Muscle of leg (tissue), 16 donors: ENCODE data around the gene CLDN5. TPM values are rescaled to one million over a fixed set of nuclear protein-coding genes. Genes with fewer than 3 reads are reported as not detected.

Experiments used
- DNase-seq: peaks from one replicate; pipeline ENCODE4 v3.0.0; 2013
- H3K27ac ChIP-seq: one replicate; pipeline ENCODE4 v1.5.1; 2013; ENCODE audit warnings: mild to moderate bottlenecking, low read length, control low read depth
- H3K27me3 ChIP-seq: one replicate; pipeline ENCODE4 v1.6.1; 2013; ENCODE audit warnings: low read length; ENCODE audit not compliant: control insufficient read depth, insufficient read depth
- H3K36me3 ChIP-seq: one replicate; pipeline ENCODE4 v1.6.1; 2013; ENCODE audit warnings: low read length; ENCODE audit not compliant: control insufficient read depth, insufficient read depth
- H3K4me1 ChIP-seq: one replicate; pipeline ENCODE4 v1.6.1; 2013; ENCODE audit warnings: low read length; ENCODE audit not compliant: control insufficient read depth, insufficient read depth
- H3K4me3 ChIP-seq: one replicate; pipeline ENCODE4 v1.5.1; 2013; ENCODE audit warnings: low read length, control low read depth
- H3K9me3 ChIP-seq: replicated peaks from 2 replicates; pipeline ENCODE4 v1.6.1; 2013; ENCODE audit warnings: low read depth, low read length; ENCODE audit not compliant: control insufficient read depth
- WGBS: methylation state at CpG from one replicate; pipeline ENCODE4 v1.1.5; 2013; ENCODE audit warnings: missing lambda C conversion rate; ENCODE audit not compliant: insufficient coverage; 5-methylcytosine and 5-hydroxymethylcytosine counted together
- long read RNA-seq, 11 donors: transcript quantifications; one replicate each; lab custom pipeline, GENCODE V29; 2026
- polyA plus RNA-seq, 8 donors: library from polyadenylated mRNA; unstranded; fragments of 120-200 nt; gene quantifications; one replicate each; pipeline versions ENCODE4 v1.2.1 to v1.2.3, GENCODE V29; 2013; ENCODE audit warnings: inconsistent platforms in 1 of 8, low replicate concordance in 1 of 8; ENCODE audit not compliant: insufficient read length in 8 of 8, insufficient read depth in 1 of 8
- total RNA-seq: library from RNA; stranded (reverse); fragments of 120-200 nt; gene quantifications from one replicate; pipeline ENCODE4 v1.2.4, GENCODE V29; 2013

Gene CLDN5, protein sequence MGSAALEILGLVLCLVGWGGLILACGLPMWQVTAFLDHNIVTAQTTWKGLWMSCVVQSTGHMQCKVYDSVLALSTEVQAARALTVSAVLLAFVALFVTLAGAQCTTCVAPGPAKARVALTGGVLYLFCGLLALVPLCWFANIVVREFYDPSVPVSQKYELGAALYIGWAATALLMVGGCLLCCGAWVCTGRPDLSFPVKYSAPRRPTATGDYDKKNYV
- total RNA-seq (50.8 TPM), polyA plus RNA-seq (10 to 100 TPM; 34.8 to 78.1 (median 52.1) TPM)
- long read RNA-seq, donor 1, transcript CLDN5-201 (1 exons, 2,357 nt), result major isoform, 60 of 62 reads
- long read RNA-seq, donor 1, partial matches to known transcripts, result 0 of 62 reads
- long read RNA-seq, donor 1, other reads (novel, unspliced or antisense), result 0 of 62 reads
- long read RNA-seq, donor 2, transcript CLDN5-201 (1 exons, 2,357 nt), result major isoform, 5 of 5 reads
- long read RNA-seq, donor 2, partial matches to known transcripts, result 0 of 5 reads
- long read RNA-seq, donor 2, other reads (novel, unspliced or antisense), result 0 of 5 reads
- long read RNA-seq, donor 3, transcript CLDN5-201 (1 exons, 2,357 nt), result major isoform, 130 of 130 reads
- long read RNA-seq, donor 3, partial matches to known transcripts, result 0 of 130 reads
- long read RNA-seq, donor 3, other reads (novel, unspliced or antisense), result 0 of 130 reads
- long read RNA-seq, donor 4, transcript CLDN5-201 (1 exons, 2,357 nt), result major isoform, 80 of 81 reads
- long read RNA-seq, donor 4, partial matches to known transcripts, result 0 of 81 reads
- long read RNA-seq, donor 4, other reads (novel, unspliced or antisense), result 0 of 81 reads
- long read RNA-seq, donor 5, transcript CLDN5-201 (1 exons, 2,357 nt), result major isoform, 256 of 260 reads
- long read RNA-seq, donor 5, partial matches to known transcripts, result 0 of 260 reads
- long read RNA-seq, donor 5, other reads (novel, unspliced or antisense), result 0 of 260 reads
- long read RNA-seq, donor 6, transcript CLDN5-201 (1 exons, 2,357 nt), result major isoform, 118 of 120 reads
- long read RNA-seq, donor 6, partial matches to known transcripts, result 0 of 120 reads
- long read RNA-seq, donor 6, other reads (novel, unspliced or antisense), result 0 of 120 reads
- long read RNA-seq, donor 7, transcript CLDN5-201 (1 exons, 2,357 nt), result major isoform, 99 of 99 reads
- long read RNA-seq, donor 7, partial matches to known transcripts, result 0 of 99 reads
- long read RNA-seq, donor 7, other reads (novel, unspliced or antisense), result 0 of 99 reads
- long read RNA-seq, donor 8, transcript CLDN5-201 (1 exons, 2,357 nt), result major isoform, 92 of 95 reads
- long read RNA-seq, donor 8, partial matches to known transcripts, result 0 of 95 reads
- long read RNA-seq, donor 8, other reads (novel, unspliced or antisense), result 0 of 95 reads
- long read RNA-seq, donor 9, transcript CLDN5-201 (1 exons, 2,357 nt), result major isoform, 76 of 76 reads
- long read RNA-seq, donor 9, partial matches to known transcripts, result 0 of 76 reads
- long read RNA-seq, donor 9, other reads (novel, unspliced or antisense), result 0 of 76 reads
- long read RNA-seq, donor 10, transcript CLDN5-201 (1 exons, 2,357 nt), result major isoform, 85 of 87 reads
- long read RNA-seq, donor 10, partial matches to known transcripts, result 0 of 87 reads
- long read RNA-seq, donor 10, other reads (novel, unspliced or antisense), result 0 of 87 reads
- long read RNA-seq, donor 11, transcript CLDN5-201 (1 exons, 2,357 nt), result major isoform, 56 of 57 reads
- long read RNA-seq, donor 11, partial matches to known transcripts, result 0 of 57 reads
- long read RNA-seq, donor 11, other reads (novel, unspliced or antisense), result 0 of 57 reads

GRCh38 chr22:19524170-19525115 lies at the start of gene CLDN5:
TSS of gene CLDN5 (minus strand) at chr22:19524410. CDS start at chr22:19524255, 155 bp downstream.
- DNase-seq, result peak; percentile 73
- Histone ChIP-seq H3K27me3 (peaks cover 31% of the 10 kb centered on the region), H3K4me1 (peaks cover 76% of the 10 kb centered on the region), H3K9me3 (no peaks in the 10 kb centered on the region), H3K27ac (peak within 1 kb of the TSS; percentile 82), H3K36me3 (peaks cover 3% of the 10 kb centered on the region), H3K4me3 (peak within 1 kb of the TSS; percentile 45)
- 2% methylated on average over 69 of the region's 69 CpGs for WGBS

DNA sequence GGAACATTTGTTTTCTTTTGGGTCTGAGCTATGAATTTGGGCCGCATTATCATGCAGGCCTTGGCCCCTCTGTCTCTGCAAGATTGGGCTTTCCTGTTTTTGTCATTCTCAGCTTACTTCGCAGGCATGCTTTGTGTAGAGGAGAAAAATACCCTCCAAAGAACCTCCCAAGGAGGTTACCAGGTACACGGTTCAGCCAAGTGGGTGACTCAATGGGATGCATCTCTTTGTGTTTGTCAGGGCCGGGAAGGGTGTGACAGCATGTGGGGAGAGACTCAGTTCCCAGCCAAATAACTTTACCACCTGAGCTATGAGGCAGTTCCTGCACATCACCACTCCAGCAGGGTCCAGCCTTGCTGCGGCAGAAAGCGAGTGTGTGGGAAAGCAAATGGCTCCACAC lies 47.8 kb upstream of the CLDN5 start:
- Histone ChIP-seq H3K27me3 (peaks cover 5% of the 10 kb centered on the region), H3K9me3 (no peaks in the 10 kb centered on the region), H3K4me1 (peaks cover 12% of the 10 kb centered on the region), H3K4me3 (no peak overlapping the region), H3K27ac (peak overlapping the region; percentile 13), H3K36me3 (no peaks in the 10 kb centered on the region)
- WGBS, result no CpG with 5 or more reads among the region's 6 CpGs
- no peak for DNase-seq

- H3K27ac ChIP-seq, result peak overlapping the region; percentile 13
- DNase-seq, result no peak
- H3K27me3 ChIP-seq, result peaks cover 5% of the 10 kb centered on the region
- no peaks in the 10 kb centered on the region for H3K9me3 ChIP-seq
- WGBS, result 72% methylated on average over 3 of the region's 5 CpGs
- H3K4me1 ChIP-seq, result peaks cover 11% of the 10 kb centered on the region
- no peaks in the 10 kb centered on the region for H3K36me3 ChIP-seq
- H3K4me3 ChIP-seq, result no peak overlapping the region
Observed at GRCh38 chr22:19571207-19571795, 47.1 kb upstream of the CLDN5 start.

DNA sequence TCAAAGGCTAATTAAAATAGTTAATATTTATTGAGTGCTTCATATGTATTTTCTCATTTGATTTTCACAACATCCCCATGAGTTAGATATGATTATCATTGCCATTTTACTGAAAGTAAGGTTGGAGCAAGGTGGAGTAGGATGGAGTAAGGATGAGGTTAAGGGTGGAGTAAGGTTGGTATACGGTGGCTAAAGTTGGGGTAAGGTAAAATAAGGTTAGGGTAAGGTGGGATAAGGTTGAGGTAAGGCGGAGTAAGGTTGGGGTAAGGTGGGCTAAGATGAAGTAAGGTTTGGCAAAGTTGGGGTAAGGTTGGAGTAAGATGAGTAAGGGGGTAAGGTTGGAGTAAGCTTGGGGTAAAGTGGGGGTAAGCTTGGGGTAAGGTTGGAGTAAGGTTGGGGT lies 45.8 kb upstream of the CLDN5 start:
- DNase-seq, result no peak
- H3K27ac ChIP-seq, result no peak overlapping the region
- H3K9me3 ChIP-seq, result no peaks in the 10 kb centered on the region
- H3K27me3 ChIP-seq, result peaks cover 5% of the 10 kb centered on the region
- WGBS, result 74% methylated on average over 2 of the region's 2 CpGs
- H3K4me3 ChIP-seq, result no peak overlapping the region
- H3K4me1 ChIP-seq, result peaks cover 11% of the 10 kb centered on the region
- no peaks in the 10 kb centered on the region for H3K36me3 ChIP-seq

- peaks cover 5% of the 10 kb centered on the region for H3K27me3 ChIP-seq
- no peaks in the 10 kb centered on the region for H3K9me3 ChIP-seq
- H3K27ac ChIP-seq, result no peak overlapping the region
- no peak overlapping the region for H3K4me3 ChIP-seq
- H3K4me1 ChIP-seq, result peaks cover 11% of the 10 kb centered on the region
- no CpG with 5 or more reads among the region's 1 CpG for WGBS
- DNase-seq, result no peak
- no peaks in the 10 kb centered on the region for H3K36me3 ChIP-seq
Observed at GRCh38 chr22:19569276-19569640, 45.0 kb upstream of the CLDN5 start.

DNA sequence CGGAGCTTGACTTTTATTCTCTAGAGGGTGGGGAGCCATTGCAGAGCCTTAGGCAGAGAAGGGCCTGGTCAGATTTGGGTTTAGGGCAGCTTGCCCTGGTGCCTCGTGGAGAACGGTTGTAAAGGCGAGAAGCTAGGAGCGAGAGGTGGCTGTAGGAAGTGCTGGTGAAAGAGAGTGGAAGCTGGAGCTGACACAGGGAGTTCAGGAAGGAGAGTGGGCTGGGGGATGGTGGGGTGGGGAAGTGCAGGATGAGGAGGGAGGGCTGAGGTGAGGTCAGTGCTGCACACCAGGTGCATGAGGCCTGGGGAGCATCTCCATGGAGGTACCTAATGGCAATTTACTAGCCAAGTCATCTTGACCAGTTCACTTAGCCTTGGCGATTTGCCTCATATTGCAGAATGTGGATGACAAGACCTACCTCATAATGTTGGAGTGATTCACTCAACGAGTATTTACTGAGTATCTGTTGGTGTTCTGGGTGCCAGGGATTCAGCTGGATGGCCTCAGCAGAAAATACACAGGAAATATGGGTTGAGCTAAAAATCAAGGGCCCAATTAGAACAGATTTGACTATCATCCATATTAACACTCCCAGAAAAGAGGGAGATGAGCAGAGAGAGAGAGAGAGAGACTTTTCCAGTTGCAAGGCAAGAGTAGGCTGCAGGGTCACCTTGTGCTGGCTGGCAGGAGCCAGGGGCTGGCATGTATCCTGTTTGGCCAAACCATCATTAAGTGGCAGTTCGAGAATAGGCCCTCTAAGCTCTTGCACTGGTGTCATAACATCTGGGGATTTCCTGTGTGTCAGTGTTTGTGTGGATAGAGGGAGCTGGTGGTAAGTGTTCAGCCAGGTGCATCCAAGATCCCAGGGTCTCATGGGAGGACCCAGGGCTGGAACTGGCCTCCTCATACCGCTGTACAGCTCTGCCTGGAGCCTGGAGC lies 44.4 kb upstream of the CLDN5 start:
- Histone ChIP-seq H3K27ac (no peak overlapping the region), H3K4me1 (peaks cover 11% of the 10 kb centered on the region), H3K9me3 (no peaks in the 10 kb centered on the region), H3K27me3 (peaks cover 5% of the 10 kb centered on the region), H3K4me3 (no peak overlapping the region), H3K36me3 (no peaks in the 10 kb centered on the region)
- 53% methylated on average over 7 of the region's 9 CpGs for WGBS
- no peak for DNase-seq

DNA sequence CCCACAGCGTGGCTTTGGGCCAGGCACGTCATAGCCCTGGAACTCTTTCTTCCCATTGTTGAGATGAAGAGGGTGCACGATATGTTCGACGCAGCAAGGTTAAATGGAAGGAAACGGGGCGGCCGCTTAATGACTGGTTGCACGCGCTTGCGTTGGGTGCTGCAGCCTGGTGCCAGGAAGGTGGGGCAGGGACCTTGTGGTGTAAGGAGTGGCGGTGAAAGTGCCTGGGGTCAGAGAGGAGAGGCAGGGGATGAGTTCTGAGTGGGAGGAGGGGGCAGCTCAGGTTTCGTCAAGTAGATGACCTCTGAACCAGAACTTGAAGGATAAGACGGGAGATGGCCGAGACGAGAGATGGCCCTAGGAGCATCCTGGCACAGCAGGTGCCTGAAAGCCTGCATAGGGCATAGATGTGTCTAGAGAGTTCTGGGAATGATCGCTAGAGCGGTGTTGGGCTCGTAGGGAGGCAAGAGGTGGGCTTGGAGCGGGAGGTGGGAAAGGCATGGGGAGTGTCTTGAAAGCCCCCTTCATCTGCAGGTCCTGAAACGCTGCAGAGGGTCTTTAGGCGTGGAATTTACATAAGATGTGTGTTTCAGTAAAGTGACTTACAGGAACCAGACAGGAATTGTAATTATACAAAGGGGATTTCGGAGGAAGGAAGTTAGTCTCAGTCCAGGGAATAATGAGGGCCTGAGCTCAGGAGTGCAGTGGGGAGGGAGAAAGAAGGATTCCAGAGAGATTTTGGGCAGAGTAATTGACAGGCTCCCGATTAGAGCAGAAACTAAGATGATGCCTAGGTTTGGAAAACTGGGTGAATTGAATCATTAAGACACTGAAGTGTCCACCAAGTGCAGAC lies 43.2 kb upstream of the CLDN5 start:
- Histone ChIP-seq H3K9me3 (no peaks in the 10 kb centered on the region), H3K27ac (peak overlapping the region; percentile 77), H3K36me3 (no peaks in the 10 kb centered on the region), H3K27me3 (peaks cover 5% of the 10 kb centered on the region), H3K4me3 (no peak overlapping the region), H3K4me1 (peaks cover 11% of the 10 kb centered on the region)
- WGBS, result 70% methylated on average over 23 of the region's 24 CpGs
- peak; percentile 21 for DNase-seq
